H1 (cell line): ENCODE results near the gene ASPHD2. TPM values are rescaled to one million over a fixed set of nuclear protein-coding genes. Genes with fewer than 3 reads are reported as not detected.

ENCODE experiments used
- CTCF ChIA-PET: fragments of 300-600 bp; sonication (Branson Sonifier 250); formaldehyde crosslinking; loops from one replicate; lab custom pipeline; 2021; ENCODE audit not compliant: partially characterized antibody; lab: Charles Lee
- POLR2A ChIA-PET: fragments of 300-600 bp; sonication (Branson Sonifier 250); formaldehyde crosslinking; loops from one replicate; lab custom pipeline; 2021; ENCODE audit warnings: inconsistent platforms; ENCODE audit not compliant: partially characterized antibody; lab: Charles Lee
- DNase-seq, 2 experiments: peaks; one replicate each; pipeline versions ENCODE4 v3.0.0 to v3.0.0-alpha.2; 2010 to 2022; ENCODE audit warnings: low spot score in 2 of 2, low read depth in 1 of 2, mixed read lengths in 1 of 2
- FAIRE-seq: peaks from 2 replicates; lab custom pipeline; 2011; peaks lifted over from hg19 to GRCh38; lab: Jason Lieb, UNC
- H2AFZ ChIP-seq: 2 replicates; pipeline ENCODE4 v1.8.1; 2012; ENCODE audit warnings: low read length, inconsistent platforms
- H2AK5ac ChIP-seq: 2 replicates; pipeline ENCODE4 v1.6.1; 2013; ENCODE audit warnings: low read depth, low read length
- H2BK120ac ChIP-seq: replicated peaks from 2 replicates; pipeline ENCODE3; 2013; ENCODE audit warnings: low read depth, low read length, inconsistent platforms
- H2BK12ac ChIP-seq: 2 replicates; pipeline ENCODE4 v1.6.1; 2013; ENCODE audit warnings: low read depth, low read length
- H2BK15ac ChIP-seq: 2 replicates; pipeline ENCODE4 v1.6.1; 2013; ENCODE audit warnings: low read length
- H2BK20ac ChIP-seq: 2 replicates; pipeline ENCODE4 v1.6.1; 2013; ENCODE audit warnings: low read length
- H2BK5ac ChIP-seq: 2 replicates; pipeline ENCODE4 v1.6.1; 2013; ENCODE audit warnings: low read depth, low read length
- H3K14ac ChIP-seq: 2 replicates; pipeline ENCODE4 v1.6.1; 2013; ENCODE audit warnings: inconsistent platforms; ENCODE audit not compliant: insufficient read length
- H3K18ac ChIP-seq: 2 replicates; pipeline ENCODE4 v1.6.1; 2013; ENCODE audit warnings: low read length; ENCODE audit errors: extremely low read depth
- H3K23ac ChIP-seq: 2 replicates; pipeline ENCODE4 v1.6.1; 2013; ENCODE audit warnings: inconsistent platforms; ENCODE audit not compliant: insufficient read length
- H3K23me2 ChIP-seq: 2 replicates; pipeline ENCODE4 v1.6.1; 2013; ENCODE audit warnings: low read depth, low read length
- H3K27ac ChIP-seq: 2 replicates; pipeline ENCODE4 v1.6.1; 2011; ENCODE audit warnings: low read depth, low read length, inconsistent platforms
- H3K27me3 ChIP-seq, 4 experiments: replicated peaks in 1 of 4; 1 replicate in 1 of 4; 2 replicates in 3 of 4; pipeline versions ENCODE4 v1.6.1 to v1.8.1; 2011 to 2013; ENCODE audit warnings: low read length in 3 of 4, mild to moderate bottlenecking in 3 of 4, inconsistent platforms in 2 of 4, mixed read lengths in 2 of 4, moderate library complexity in 1 of 4; ENCODE audit not compliant: control insufficient read depth in 3 of 4, insufficient read depth in 3 of 4; ENCODE audit errors: extremely low read depth in 1 of 4
- H3K36me3 ChIP-seq, 4 experiments: 2 replicates each; pipeline versions ENCODE4 v1.6.1 to v1.8.1; 2011 to 2013; ENCODE audit warnings: mild to moderate bottlenecking in 4 of 4, low read length in 3 of 4, moderate library complexity in 2 of 4, control low read depth in 1 of 4, inconsistent platforms in 1 of 4; ENCODE audit not compliant: insufficient read depth in 4 of 4, control insufficient read depth in 2 of 4
- H3K4ac ChIP-seq: replicated peaks from 2 replicates; pipeline ENCODE3; 2013; ENCODE audit warnings: low read length, low read depth, mixed read lengths, inconsistent platforms; ENCODE audit not compliant: insufficient read length
- H3K4me1 ChIP-seq, 4 experiments: replicated peaks in 1 of 4; 1 replicate in 1 of 4; 2 replicates in 3 of 4; pipeline versions ENCODE4 v1.6.1 to v1.8.1; 2011 to 2013; ENCODE audit warnings: low read length in 3 of 4, inconsistent platforms in 2 of 4, mixed read lengths in 1 of 4; ENCODE audit not compliant: insufficient read depth in 4 of 4, control insufficient read depth in 3 of 4
- H3K4me2 ChIP-seq, 2 experiments: 2 replicates each; pipeline versions ENCODE4 v1.6.1 to v1.8.1; 2011 to 2013; ENCODE audit warnings: low read depth in 2 of 2, low read length in 2 of 2, control low read depth in 1 of 2, inconsistent platforms in 1 of 2, mild to moderate bottlenecking in 1 of 2; ENCODE audit not compliant: insufficient read depth in 1 of 2
- H3K4me3 ChIP-seq, 4 experiments: fragments of 200-600, 300-600 bp in 1 of 4; sonication (generic), shearing (Covaris generic), sonication (Bioruptor Twin) in 1 of 4; 2 replicates each; pipeline versions ENCODE4 v1.5.1 to v1.8.1; 2011 to 2016; ENCODE audit warnings: low read length in 4 of 4, low read depth in 3 of 4, control low read depth in 2 of 4, inconsistent platforms in 2 of 4, mild to moderate bottlenecking in 2 of 4, mixed read lengths in 1 of 4, moderate library complexity in 1 of 4; ENCODE audit not compliant: insufficient read depth in 2 of 4; ENCODE audit errors: extremely low read depth in 1 of 4
- H3K56ac ChIP-seq: replicated peaks from 2 replicates; pipeline ENCODE3; 2013; ENCODE audit warnings: low read depth, mild to moderate bottlenecking, mixed read lengths, low read length, inconsistent platforms; ENCODE audit not compliant: insufficient read length
- H3K79me1 ChIP-seq: 2 replicates; pipeline ENCODE4 v1.6.1; 2013; ENCODE audit warnings: low read depth, low read length, control low read depth
- H3K79me2 ChIP-seq, 2 experiments: 2 replicates each; pipeline versions ENCODE4 v1.6.1 to v1.8.1; 2012 to 2013; ENCODE audit warnings: low read length in 2 of 2, mild to moderate bottlenecking in 2 of 2, inconsistent platforms in 1 of 2; ENCODE audit not compliant: insufficient read depth in 2 of 2, control insufficient read depth in 1 of 2
- H3K9ac ChIP-seq, 4 experiments: replicated peaks in 1 of 4; 1 replicate in 1 of 4; 2 replicates in 3 of 4; pipeline versions ENCODE4 v1.6.1 to v1.8.1; 2011 to 2013; ENCODE audit warnings: low read depth in 3 of 4, low read length in 3 of 4, control low read depth in 2 of 4, mild to moderate bottlenecking in 2 of 4, moderate library complexity in 2 of 4, inconsistent platforms in 1 of 4; ENCODE audit errors: extremely low read depth in 1 of 4
- H3K9me3 ChIP-seq, 2 experiments: 2 replicates each; pipeline versions ENCODE4 v1.6.1 to v1.8.1; 2012 to 2013; ENCODE audit warnings: mild to moderate bottlenecking in 2 of 2, moderate library complexity in 2 of 2, control low read depth in 1 of 2, inconsistent platforms in 1 of 2, low read depth in 1 of 2, low read length in 1 of 2, mixed read lengths in 1 of 2; ENCODE audit not compliant: insufficient read depth in 2 of 2
- H4K20me1 ChIP-seq, 2 experiments: replicated peaks in 1 of 2; 2 replicates each; pipeline versions ENCODE3 to v1.8.1; 2011 to 2013; ENCODE audit warnings: inconsistent platforms in 2 of 2, low read length in 2 of 2, mild to moderate bottlenecking in 1 of 2; ENCODE audit not compliant: insufficient read depth in 2 of 2, control insufficient read depth in 1 of 2
- H4K5ac ChIP-seq: 2 replicates; pipeline ENCODE4 v1.6.1; 2013; ENCODE audit warnings: low read length, low read depth, mixed read lengths, inconsistent platforms; ENCODE audit not compliant: insufficient read length
- H4K8ac ChIP-seq: 2 replicates; pipeline ENCODE4 v1.8.0; 2013; ENCODE audit warnings: mild to moderate bottlenecking, moderate library complexity, low read length, inconsistent platforms; ENCODE audit not compliant: insufficient read depth; ENCODE audit errors: extremely low read depth
- H4K91ac ChIP-seq: replicated peaks from 2 replicates; pipeline ENCODE3; 2013; ENCODE audit warnings: low read length, mixed read lengths, inconsistent platforms; ENCODE audit not compliant: insufficient read length
- POLR2AphosphoS5 ChIP-seq: IDR thresholded peaks from 2 replicates; pipeline ENCODE4 v1.6.1; 2011; ENCODE audit warnings: low read depth, low read length
- RAD21 ChIP-seq, 2 experiments: IDR thresholded peaks in 1 of 2; conservative IDR thresholded peaks in 1 of 2; 2 replicates each; pipeline ENCODE4 v1.6.1; 2011; ENCODE audit warnings: low read depth in 2 of 2, low read length in 2 of 2, improper control_type of control experiment in 1 of 2, inconsistent platforms in 1 of 2, mild to moderate bottlenecking in 1 of 2, moderate library complexity in 1 of 2
- WGBS, 2 experiments: shearing (Covaris generic) in 1 of 2; methylation state at CpG; one replicate each; pipeline versions ENCODE4 v1.1.6 to v1.1.7; 2013 to 2015; ENCODE audit warnings: low lambda C conversion rate in 2 of 2, mixed read lengths in 2 of 2, inconsistent platforms in 1 of 2, low coverage in 1 of 2, missing lambda C conversion rate in 1 of 2; ENCODE audit not compliant: insufficient replicate concordance in 2 of 2, insufficient coverage in 1 of 2, insufficient read length in 1 of 2; ENCODE audit errors: extremely low coverage in 1 of 2, missing lambda C conversion rate in 1 of 2; 5-methylcytosine and 5-hydroxymethylcytosine counted together
- polyA plus RNA-seq, 7 experiments: library from polyadenylated mRNA; depleted of rRNA in 3 of 7; stranded (reverse) in 5 of 7; unstranded in 2 of 7; fragments of >200 nt in 5 of 7; fragments of 200-250 nt in 2 of 7; gene quantifications; 1 replicate in 5 of 7; 2 replicates in 1 of 7; 4 replicates in 1 of 7; pipeline versions ENCODE4 v1.2.1 to v1.2.3, GENCODE V29; 2011 to 2013; ENCODE audit warnings: missing spikeins in 2 of 7, mixed read lengths in 2 of 7
- total RNA-seq: library from RNA; stranded (reverse); fragmentation: NEBNext Ultra II Directional; extraction: Animal tissue kit (Norgen Biotek cat#: 25700); gene quantifications from 2 replicates; pipeline ENCODE4 v1.2.1, GENCODE V29; 2021
- TF ChIP-seq, protein P1 (sequence below), 3 experiments: IDR thresholded peaks; 1 replicate in 2 of 3; 2 replicates in 1 of 3; pipeline versions ENCODE4 v1.5.1 to v1.6.1; 2011; ENCODE audit warnings: low read length in 3 of 3, mild to moderate bottlenecking in 3 of 3, inconsistent platforms in 2 of 3, low read depth in 1 of 3, moderate library complexity in 1 of 3; ENCODE audit not compliant: insufficient read depth in 1 of 3; ENCODE audit errors: control extremely low read depth in 1 of 3

Gene ASPHD2
- total and polyA plus RNA-seq, 2 of the 8 experiments (the other 6 are each of a cell fraction or from before 2014, with no cell fraction given) = 7.2 to 11.0 TPM

DNA sequence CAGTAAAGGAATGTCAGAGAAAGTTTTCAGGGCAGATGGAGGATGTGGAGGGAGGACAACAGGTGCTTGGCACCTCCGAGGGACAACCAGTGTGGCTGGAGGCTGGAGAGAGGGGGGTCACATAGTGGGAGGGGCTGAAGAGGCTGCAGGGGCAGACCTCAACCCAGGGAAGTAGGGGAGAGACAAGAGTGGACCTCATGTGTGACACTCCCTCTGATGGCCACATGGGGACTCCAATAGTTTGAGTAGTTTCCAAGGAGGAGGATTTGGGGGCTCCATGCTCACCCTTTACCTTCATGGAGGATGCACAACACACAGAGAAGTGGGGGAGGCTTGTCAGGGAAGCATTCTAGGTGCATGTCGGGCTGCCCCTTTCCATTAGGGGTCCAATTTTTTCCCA lies 35.1 kb upstream of the ASPHD2 start:
- Histone ChIP-seq H2BK15ac (no peak overlapping the region), H3K56ac (no peak overlapping the region), H3K79me1 (no peaks in the 10 kb centered on the region), H3K27me3 (no peaks in the 10 kb centered on the region), H3K79me2 (no peaks in the 10 kb centered on the region), H3K9ac (no peak overlapping the region), H4K5ac (no peak overlapping the region), H2BK20ac (no peak overlapping the region), H4K8ac (no peak overlapping the region), H2BK5ac (no peak overlapping the region), H4K20me1 (no peaks in the 10 kb centered on the region), H3K18ac (no peak overlapping the region), H3K9me3 (no peaks in the 10 kb centered on the region), H3K4me1 (no peaks in the 10 kb centered on the region), H3K4me3 (no peak overlapping the region), H4K91ac (no peak overlapping the region), H3K4ac (no peak overlapping the region), H3K27ac (no peak overlapping the region), H3K23me2 (no peaks in the 10 kb centered on the region), H2BK120ac (no peak overlapping the region), H2BK12ac (no peak overlapping the region), H2AK5ac (no peak overlapping the region; the same call in 1 of the 2 replicates), H2AFZ (no peak overlapping the region), H3K23ac (no peak overlapping the region), H3K4me2 (no peak overlapping the region), H3K14ac (no peak overlapping the region), H3K36me3 (no peaks in the 10 kb centered on the region)
- ChIA-PET CTCF (interaction anchor here (0.8 to 9.3 kb wide), 14 partner anchors 10 to 284 kb away, joined by 3 to 98 read pairs (median 6); no protein-coding TSS in a partner anchor), POLR2A (no interaction called here)
- peak in 1 of 2 experiments; percentile 37; a peak in 2 of 4 replicates for TF ChIP-seq RAD21 (IDR thresholded peaks at IDR 0.05 in 1 of 2, conservative IDR thresholded peaks at IDR 0.05 in 1 of 2; ENCODE audit: low read depth in 2 of 2, low read length in 2 of 2)
- no peak for TF ChIP-seq POLR2AphosphoS5
- TF ChIP-seq, protein P1, sequence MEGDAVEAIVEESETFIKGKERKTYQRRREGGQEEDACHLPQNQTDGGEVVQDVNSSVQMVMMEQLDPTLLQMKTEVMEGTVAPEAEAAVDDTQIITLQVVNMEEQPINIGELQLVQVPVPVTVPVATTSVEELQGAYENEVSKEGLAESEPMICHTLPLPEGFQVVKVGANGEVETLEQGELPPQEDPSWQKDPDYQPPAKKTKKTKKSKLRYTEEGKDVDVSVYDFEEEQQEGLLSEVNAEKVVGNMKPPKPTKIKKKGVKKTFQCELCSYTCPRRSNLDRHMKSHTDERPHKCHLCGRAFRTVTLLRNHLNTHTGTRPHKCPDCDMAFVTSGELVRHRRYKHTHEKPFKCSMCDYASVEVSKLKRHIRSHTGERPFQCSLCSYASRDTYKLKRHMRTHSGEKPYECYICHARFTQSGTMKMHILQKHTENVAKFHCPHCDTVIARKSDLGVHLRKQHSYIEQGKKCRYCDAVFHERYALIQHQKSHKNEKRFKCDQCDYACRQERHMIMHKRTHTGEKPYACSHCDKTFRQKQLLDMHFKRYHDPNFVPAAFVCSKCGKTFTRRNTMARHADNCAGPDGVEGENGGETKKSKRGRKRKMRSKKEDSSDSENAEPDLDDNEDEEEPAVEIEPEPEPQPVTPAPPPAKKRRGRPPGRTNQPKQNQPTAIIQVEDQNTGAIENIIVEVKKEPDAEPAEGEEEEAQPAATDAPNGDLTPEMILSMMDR (IDR thresholded peaks at IDR 0.05; ENCODE audit: control extremely low read depth in 1 of 3, insufficient read depth in 1 of 3, low read depth in 1 of 3, low read length in 3 of 3) = peak; percentile 10 to 59 (median 36)
- FAIRE-seq = peak; percentile 63
- peak in 1 of 2 experiments; percentile 45 for DNase-seq
- 86% methylated on average over 2 of the region's 2 CpGs; no CpG with 5 or more reads in 1 of the 2 experiments for WGBS, 2 experiments
